Measurements from ENCODE around the gene CTAG1B.
"Not testable (repeated sequence)": the region's sequence is repeated elsewhere in the genome, so short reads cannot be mapped to it uniquely, and the experiment has no call there.

CTAG1B gene

GRCh38 chrX:154582994-154583393 is 36.1 kb downstream of the CTAG1B start:
- not testable (repeated sequence) for DNase-seq

- DNase-seq, result not testable (repeated sequence)
Observed at GRCh38 chrX:154575076-154575475, 44.0 kb downstream of the CTAG1B start.

GRCh38 chrX:154573061-154573460 is 46.0 kb downstream of the CTAG1B start:
- not testable (repeated sequence) for DNase-seq

GRCh38 chrX:154570361-154570760 is 48.7 kb downstream of the CTAG1B start:
- DNase-seq, result not testable (repeated sequence)

Measured in NCI-H187 (cell line).